ENCODE results near the gene YEATS2.

Gene YEATS2

GRCh38 chr3:183812761-183813445, 115.3 kb downstream of the YEATS2 start:
- no CpG with 5 or more reads among the region's 8 CpGs for WGBS (ENCODE audit: extremely low coverage, insufficient coverage, insufficient read length)
- peaks cover 1% of the 10 kb centered on the region for H3K9me3 ChIP-seq (ENCODE audit: insufficient read depth, low read depth, low read length)

GRCh38 chr3:183814240-183814639, 116.6 kb downstream of the YEATS2 start:
- H3K9me3 ChIP-seq (ENCODE audit: insufficient read depth, low read depth, low read length): peaks cover 1% of the 10 kb centered on the region
- H2BK12ac ChIP-seq (ENCODE audit: low read length): no peak overlapping the region
- H3K79me2 ChIP-seq (ENCODE audit: control insufficient read depth, insufficient read depth, low read length, poor library complexity): no peaks in the 10 kb centered on the region
- no peak overlapping the region for H2BK5ac ChIP-seq (ENCODE audit: low read depth, low read length, poor library complexity)
- H3K9ac ChIP-seq (ENCODE audit: low read length): no peak overlapping the region
- no peak overlapping the region for H3K4me3 ChIP-seq (ENCODE audit: low read depth, low read length)
- H3K14ac ChIP-seq (ENCODE audit: low read length): no peak overlapping the region
- H3K27me3 ChIP-seq (ENCODE audit: insufficient read depth, low read length): no peaks in the 10 kb centered on the region
- no peaks in the 10 kb centered on the region for H3K79me1 ChIP-seq (ENCODE audit: low read length)
- H2BK120ac ChIP-seq (ENCODE audit: insufficient read depth, low read length, poor library complexity): no peak overlapping the region
- H2AK5ac ChIP-seq (ENCODE audit: low read length): no peak overlapping the region
- no peak overlapping the region for H4K91ac ChIP-seq (ENCODE audit: low read depth, low read length)
- DNase-seq: no peak
- no peak overlapping the region for H3K18ac ChIP-seq (ENCODE audit: low read length)
- H4K8ac ChIP-seq (ENCODE audit: low read depth, low read length): no peak overlapping the region
- H3K4me1 ChIP-seq (ENCODE audit: control insufficient read depth in 1 of 2, insufficient read depth in 2 of 2, low read length in 2 of 2): no peaks in the 10 kb centered on the region
- H3K27ac ChIP-seq (ENCODE audit: low read depth, low read length): no peak overlapping the region
- H3K36me3 ChIP-seq (ENCODE audit: control insufficient read depth in 1 of 2, insufficient read depth in 2 of 2, low read length in 2 of 2): peaks cover 28 to 51% of the 10 kb centered on the region in 2 experiments
- H3K23ac ChIP-seq (ENCODE audit: low read length): no peak overlapping the region
- H2AFZ ChIP-seq (ENCODE audit: insufficient read depth, low read length, poor library complexity): no peak overlapping the region
- H3K4ac ChIP-seq (ENCODE audit: low read depth, low read length): no peak overlapping the region
- no peak overlapping the region for H4K12ac ChIP-seq (ENCODE audit: low read depth, low read length)
- H3K4me2 ChIP-seq (ENCODE audit: low read length): no peak overlapping the region
- WGBS (ENCODE audit: extremely low coverage, insufficient coverage, insufficient read length): no CpG with 5 or more reads among the region's 1 CpG

More at GRCh38 chr3:183812761-183813445, 115.3 kb downstream of the YEATS2 start:
- no peaks in the 10 kb centered on the region for H3K4me1 ChIP-seq (ENCODE audit: control insufficient read depth in 1 of 2, insufficient read depth in 2 of 2, low read length in 2 of 2)
- no peak overlapping the region for H4K91ac ChIP-seq (ENCODE audit: low read depth, low read length)
- H3K4ac ChIP-seq (ENCODE audit: low read depth, low read length): no peak overlapping the region
- H3K14ac ChIP-seq (ENCODE audit: low read length): no peak overlapping the region
- H2AFZ ChIP-seq (ENCODE audit: insufficient read depth, low read length, poor library complexity): no peak overlapping the region
- no peak overlapping the region for H2BK5ac ChIP-seq (ENCODE audit: low read depth, low read length, poor library complexity)
- H3K18ac ChIP-seq (ENCODE audit: low read length): no peak overlapping the region
- H2BK120ac ChIP-seq (ENCODE audit: insufficient read depth, low read length, poor library complexity): no peak overlapping the region
- peaks cover 33 to 60% of the 10 kb centered on the region in 2 experiments for H3K36me3 ChIP-seq (ENCODE audit: control insufficient read depth in 1 of 2, insufficient read depth in 2 of 2, low read length in 2 of 2)
- no peak overlapping the region for H2BK12ac ChIP-seq (ENCODE audit: low read length)
- H4K12ac ChIP-seq (ENCODE audit: low read depth, low read length): no peak overlapping the region
- H3K4me3 ChIP-seq (ENCODE audit: low read depth, low read length): no peak overlapping the region
- no peak for DNase-seq
- no peaks in the 10 kb centered on the region for H3K79me2 ChIP-seq (ENCODE audit: control insufficient read depth, insufficient read depth, low read length, poor library complexity)
- H2AK5ac ChIP-seq (ENCODE audit: low read length): no peak overlapping the region
- no peaks in the 10 kb centered on the region for H3K79me1 ChIP-seq (ENCODE audit: low read length)
- H3K4me2 ChIP-seq (ENCODE audit: low read length): no peak overlapping the region
- no peak overlapping the region for H3K9ac ChIP-seq (ENCODE audit: low read length)
- H3K23ac ChIP-seq (ENCODE audit: low read length): no peak overlapping the region
- no peaks in the 10 kb centered on the region for H3K27me3 ChIP-seq (ENCODE audit: insufficient read depth, low read length)
- H4K8ac ChIP-seq (ENCODE audit: low read depth, low read length): no peak overlapping the region
- H3K27ac ChIP-seq (ENCODE audit: low read depth, low read length): no peak overlapping the region

GRCh38 chr3:183815563-183815940, 118.0 kb downstream of the YEATS2 start:
- no peak overlapping the region for H3K14ac ChIP-seq (ENCODE audit: low read length)
- H4K8ac ChIP-seq (ENCODE audit: low read depth, low read length): no peak overlapping the region
- no peak overlapping the region for H2AK5ac ChIP-seq (ENCODE audit: low read length)
- no peak overlapping the region for H2BK120ac ChIP-seq (ENCODE audit: insufficient read depth, low read length, poor library complexity)
- H3K36me3 ChIP-seq (ENCODE audit: control insufficient read depth in 1 of 2, insufficient read depth in 2 of 2, low read length in 2 of 2): peaks cover 18 to 40% of the 10 kb centered on the region in 2 experiments
- H3K4ac ChIP-seq (ENCODE audit: low read depth, low read length): no peak overlapping the region
- H3K27me3 ChIP-seq (ENCODE audit: insufficient read depth, low read length): no peaks in the 10 kb centered on the region
- H3K18ac ChIP-seq (ENCODE audit: low read length): no peak overlapping the region
- no peaks in the 10 kb centered on the region for H3K79me1 ChIP-seq (ENCODE audit: low read length)
- no peak overlapping the region for H3K9ac ChIP-seq (ENCODE audit: low read length)
- H4K91ac ChIP-seq (ENCODE audit: low read depth, low read length): no peak overlapping the region
- no peak overlapping the region for H3K4me3 ChIP-seq (ENCODE audit: low read depth, low read length)
- WGBS (ENCODE audit: extremely low coverage, insufficient coverage, insufficient read length): no CpG with 5 or more reads among the region's 9 CpGs
- no peak overlapping the region for H2BK12ac ChIP-seq (ENCODE audit: low read length)
- no peak overlapping the region for H3K4me2 ChIP-seq (ENCODE audit: low read length)
- H3K27ac ChIP-seq (ENCODE audit: low read depth, low read length): no peak overlapping the region
- no peaks in the 10 kb centered on the region for H3K9me3 ChIP-seq (ENCODE audit: insufficient read depth, low read depth, low read length)
- H3K23ac ChIP-seq (ENCODE audit: low read length): no peak overlapping the region
- no peaks in the 10 kb centered on the region for H3K4me1 ChIP-seq (ENCODE audit: control insufficient read depth in 1 of 2, insufficient read depth in 2 of 2, low read length in 2 of 2)
- no peaks in the 10 kb centered on the region for H3K79me2 ChIP-seq (ENCODE audit: control insufficient read depth, insufficient read depth, low read length, poor library complexity)
- DNase-seq: no peak
- H2BK5ac ChIP-seq (ENCODE audit: low read depth, low read length, poor library complexity): no peak overlapping the region
- no peak overlapping the region for H2AFZ ChIP-seq (ENCODE audit: insufficient read depth, low read length, poor library complexity)
- H4K12ac ChIP-seq (ENCODE audit: low read depth, low read length): no peak overlapping the region

- Histone ChIP-seq H3K27ac (ENCODE audit: low read depth, low read length) (no peak overlapping the region), H3K18ac (ENCODE audit: low read length) (no peak overlapping the region), H2BK120ac (ENCODE audit: insufficient read depth, low read length, poor library complexity) (no peak overlapping the region), H3K4me3 (ENCODE audit: low read depth, low read length) (no peak overlapping the region), H4K91ac (ENCODE audit: low read depth, low read length) (no peak overlapping the region), H3K4me1 (ENCODE audit: control insufficient read depth in 1 of 2, insufficient read depth in 2 of 2, low read length in 2 of 2) (no peaks in the 10 kb centered on the region), H3K27me3 (ENCODE audit: insufficient read depth, low read length) (no peaks in the 10 kb centered on the region), H2BK12ac (ENCODE audit: low read length) (no peak overlapping the region), H2BK5ac (ENCODE audit: low read depth, low read length, poor library complexity) (no peak overlapping the region), H2AK5ac (ENCODE audit: low read length) (no peak overlapping the region), H3K4ac (ENCODE audit: low read depth, low read length) (no peak overlapping the region), H3K79me2 (ENCODE audit: control insufficient read depth, insufficient read depth, low read length, poor library complexity) (no peaks in the 10 kb centered on the region), H3K4me2 (ENCODE audit: low read length) (no peak overlapping the region), H3K14ac (ENCODE audit: low read length) (no peak overlapping the region), H2AFZ (ENCODE audit: insufficient read depth, low read length, poor library complexity) (no peak overlapping the region), H3K23ac (ENCODE audit: low read length) (no peak overlapping the region), H4K12ac (ENCODE audit: low read depth, low read length) (no peak overlapping the region), H3K36me3 (ENCODE audit: control insufficient read depth in 1 of 2, insufficient read depth in 2 of 2, low read length in 2 of 2) (peaks cover 14 to 36% of the 10 kb centered on the region in 2 experiments), H4K8ac (ENCODE audit: low read depth, low read length) (no peak overlapping the region), H3K79me1 (ENCODE audit: low read length) (no peaks in the 10 kb centered on the region), H3K9ac (ENCODE audit: low read length) (no peak overlapping the region), H3K9me3 (ENCODE audit: insufficient read depth, low read depth, low read length) (no peaks in the 10 kb centered on the region)
- DNase-seq: no peak
- no CpG with 5 or more reads among the region's 12 CpGs for WGBS (ENCODE audit: extremely low coverage, insufficient coverage, insufficient read length)
These were observed 118.4 kb downstream of the YEATS2 start for GRCh38 chr3:183815951-183816475.
